ENCODE measurements around the gene MAML3.

GRCh38 chr4:139919004-139919403 is 235.0 kb downstream of the MAML3 start:
- TF ChIP-seq CTCF (IDR thresholded peaks at IDR 0.05) (no peak), POLR2A (IDR thresholded peaks at IDR 0.05) (no peak), EP300 (IDR thresholded peaks at IDR 0.05) (no peak)

All from suprapubic skin (tissue), 3 donors.